GM23248 (cell line): ENCODE measurements around the gene RIOK1.

Source experiments
- EZH2 ChIP-seq: fragments of 200-600 bp; sonication (generic); IDR thresholded peaks from 2 replicates; pipeline ENCODE4 v1.6.1; 2018; ENCODE audit warnings: antibody characterized with exemption, mild to moderate bottlenecking; ENCODE audit not compliant: insufficient read depth, poor library complexity, severe bottlenecking
- EZH2phosphoT487 ChIP-seq: fragments of 200-600 bp; sonication (generic); IDR thresholded peaks from 2 replicates; pipeline ENCODE4 v1.6.1; 2018; ENCODE audit warnings: antibody characterized with exemption, moderate library complexity, mild to moderate bottlenecking, low read depth; ENCODE audit not compliant: insufficient read depth

- TF ChIP-seq EZH2 (no peak), EZH2phosphoT487 (no peak)
Measured at GRCh38 chr6:7373739-7374138, 15.9 kb upstream of the RIOK1 start.
